Sigmoid colon (tissue), 7 donors: ENCODE measurements around the gene PHF21A. TPM values are rescaled to one million over a fixed set of nuclear protein-coding genes. Genes with fewer than 3 reads are reported as not detected.

Experiments used
- DNase-seq: peaks from one replicate; pipeline ENCODE4 v3.0.0-alpha.2; 2019
- H3K27ac ChIP-seq, 4 donors: fragments of 200-600 bp; sonication (generic); one replicate each; pipeline ENCODE4 v1.5.1; 2016 to 2019; ENCODE audit warnings: mild to moderate bottlenecking in 1 of 4
- H3K27me3 ChIP-seq, 3 donors: fragments of 200-600 bp; sonication (generic); one replicate each; pipeline ENCODE4 v1.5.1; 2019; ENCODE audit warnings: mild to moderate bottlenecking in 1 of 3
- H3K36me3 ChIP-seq, 4 donors: fragments of 200-600 bp; sonication (generic); one replicate each; pipeline ENCODE4 v1.5.1; 2016 to 2019
- H3K4me1 ChIP-seq, 4 donors: fragments of 200-600 bp; sonication (generic); one replicate each; pipeline ENCODE4 v1.5.1; 2017 to 2019
- H3K4me3 ChIP-seq, 4 donors: fragments of 200-600 bp; sonication (generic); one replicate each; pipeline ENCODE4 v1.5.1; 2017 to 2019; ENCODE audit warnings: mild to moderate bottlenecking in 2 of 4, moderate library complexity in 1 of 4
- H3K9me3 ChIP-seq, 4 donors: fragments of 200-600 bp in 3 of 4; sonication (generic) in 3 of 4; one replicate each; pipeline versions ENCODE4 v1.5.1 to v1.6.1; 2013 to 2019
- CTCF ChIP-seq, 4 experiments: fragments of 450-650 bp in 3 of 4; fragments of 200-600 bp in 1 of 4; IDR thresholded peaks; one replicate each; pipeline ENCODE4 v1.5.1; 2016 to 2019; ENCODE audit warnings: antibody characterized with exemption in 4 of 4, mild to moderate bottlenecking in 3 of 4, moderate library complexity in 2 of 4
- EP300 ChIP-seq, 4 donors: sonication (generic); formaldehyde crosslinking; IDR thresholded peaks; one replicate each; pipeline ENCODE4 v1.6.1; 2017; ENCODE audit warnings: antibody characterized with exemption in 4 of 4
- POLR2A ChIP-seq, 2 donors: fragments of 450-650 bp; IDR thresholded peaks; one replicate each; pipeline ENCODE4 v1.6.1; 2016; ENCODE audit warnings: antibody characterized with exemption in 2 of 2, mild to moderate bottlenecking in 2 of 2, moderate library complexity in 2 of 2
- POLR2AphosphoS5 ChIP-seq, 4 donors: sonication (generic); formaldehyde crosslinking; IDR thresholded peaks; one replicate each; pipeline ENCODE4 v1.6.1; 2017; ENCODE audit warnings: antibody characterized with exemption in 4 of 4
- WGBS, 2 donors: extraction: QIAGEN DNeasy Blood & Tissue Kit; methylation state at CpG; one replicate each; pipeline ENCODE4 v1.1.7; 2013; 5-methylcytosine and 5-hydroxymethylcytosine counted together
- intact Hi-C: fragments of 100-400 bp; cut with DNase I; formaldehyde crosslinking; loops from one replicate; pipeline ENCODE4 v1.15.1; 2023
- polyA plus RNA-seq, 3 donors: library from polyadenylated mRNA; stranded (reverse); fragments of 200-250 nt; gene quantifications; one replicate each; pipeline ENCODE4 v1.2.3, GENCODE V29; 2013
- total RNA-seq, 4 donors: library from RNA; depleted of rRNA; stranded (reverse); fragments of >200 nt; gene quantifications; one replicate each; pipeline ENCODE4 v1.1.0, GENCODE V29; 2016
- donor health status: healthy with polysubstance abuse.
- donor health status: Bipolar disorder and iron deficiency.
- donor health status: healthy.

Gene PHF21A
- total and polyA plus RNA-seq, 7 donors = 5.3 to 58.6 (median 30.3) TPM

- Histone ChIP-seq H3K27me3 (no peaks in the 10 kb centered on the region), H3K4me3 (no peak overlapping the region), H3K4me1 (peaks cover 0 to 9% (median 3%) of the 10 kb centered on the region in 4 donors), H3K36me3 (peaks cover 14 to 64% (median 53%) of the 10 kb centered on the region in 4 donors), H3K9me3 (no peaks in the 10 kb centered on the region), H3K27ac (no peak overlapping the region)
- DNase-seq = peak; percentile 64
- intact Hi-C loops = no loop called here
- no peak for TF ChIP-seq POLR2A (IDR thresholded peaks at IDR 0.05)
- TF ChIP-seq POLR2AphosphoS5 (IDR thresholded peaks at IDR 0.05) = no peak
- no peak for TF ChIP-seq EP300 (IDR thresholded peaks at IDR 0.05)
- no peak for TF ChIP-seq CTCF (IDR thresholded peaks at IDR 0.05)
- WGBS, 2 donors = 70 to 86% methylated on average over 15 of the region's 15 CpGs
Observed at GRCh38 chr11:45933131-45933831, 188.0 kb downstream of the PHF21A start.

- Histone ChIP-seq H3K4me1 (peaks cover 0 to 9% (median 3%) of the 10 kb centered on the region in 4 donors), H3K4me3 (no peak overlapping the region), H3K36me3 (peaks cover 14 to 53% (median 48%) of the 10 kb centered on the region in 4 donors), H3K9me3 (no peaks in the 10 kb centered on the region), H3K27me3 (no peaks in the 10 kb centered on the region), H3K27ac (no peak overlapping the region)
- 84 to 94% methylated on average over 8 of the region's 8 CpGs for WGBS, 2 donors
- TF ChIP-seq POLR2A (IDR thresholded peaks at IDR 0.05) (no peak), CTCF (IDR thresholded peaks at IDR 0.05) (no peak), POLR2AphosphoS5 (IDR thresholded peaks at IDR 0.05) (no peak), EP300 (IDR thresholded peaks at IDR 0.05) (no peak)
- no peak for DNase-seq
- intact Hi-C loops = no loop called here
Observed at GRCh38 chr11:45932217-45932616, 189.0 kb downstream of the PHF21A start.

- TF ChIP-seq POLR2AphosphoS5 (IDR thresholded peaks at IDR 0.05) = no peak
- no peak for TF ChIP-seq CTCF (IDR thresholded peaks at IDR 0.05)
- no peak for TF ChIP-seq EP300 (IDR thresholded peaks at IDR 0.05)
- no peak for TF ChIP-seq POLR2A (IDR thresholded peaks at IDR 0.05)
- H3K4me3 ChIP-seq = no peak overlapping the region
- intact Hi-C loops = no loop called here
- DNase-seq = no peak
- peaks cover 0 to 9% (median 3%) of the 10 kb centered on the region in 4 donors for H3K4me1 ChIP-seq
- WGBS, 2 donors = 88 to 93% methylated on average over 10 of the region's 10 CpGs
- peaks cover 0 to 3% (median 0%) of the 10 kb centered on the region in 3 donors for H3K27me3 ChIP-seq
- H3K27ac ChIP-seq = no peak overlapping the region
- no peaks in the 10 kb centered on the region for H3K9me3 ChIP-seq
- peaks cover 14 to 49% (median 45%) of the 10 kb centered on the region in 4 donors for H3K36me3 ChIP-seq
Observed at GRCh38 chr11:45931739-45932138, 189.5 kb downstream of the PHF21A start.

- TF ChIP-seq POLR2A (IDR thresholded peaks at IDR 0.05) = no peak
- no peak for TF ChIP-seq POLR2AphosphoS5 (IDR thresholded peaks at IDR 0.05)
- TF ChIP-seq EP300 (IDR thresholded peaks at IDR 0.05) = no peak
- TF ChIP-seq CTCF (IDR thresholded peaks at IDR 0.05) = no peak
- DNase-seq = no peak
- Histone ChIP-seq H3K4me1 (peaks cover 0 to 9% (median 3%) of the 10 kb centered on the region in 4 donors), H3K27ac (no peak overlapping the region), H3K9me3 (no peaks in the 10 kb centered on the region), H3K36me3 (peaks cover 14 to 42% (median 38%) of the 10 kb centered on the region in 4 donors), H3K27me3 (peaks cover 0 to 3% (median 0%) of the 10 kb centered on the region in 3 donors), H3K4me3 (no peak overlapping the region)
- intact Hi-C loops = no loop called here
- 84 to 85% methylated on average over 8 of the region's 8 CpGs for WGBS, 2 donors
Observed at GRCh38 chr11:45930951-45931570, 190.2 kb downstream of the PHF21A start.
